ENCODE data around the gene WDR82.

The WDR82 gene

GRCh38 chr3:52221141-52221562 is 57.3 kb downstream of the WDR82 start:
- DNase-seq, result no peak

- peak; percentile 58 to 60 for DNase-seq
These were observed 57.9 kb downstream of the WDR82 start for GRCh38 chr3:52220380-52221026.

- no peak for DNase-seq
These were observed 59.4 kb downstream of the WDR82 start for GRCh38 chr3:52218937-52219650.

GRCh38 chr3:52218454-52218853 is 60.0 kb downstream of the WDR82 start:
- no peak for DNase-seq

- DNase-seq, result no peak
These were observed 60.4 kb downstream of the WDR82 start for GRCh38 chr3:52218026-52218425.

GRCh38 chr3:52217409-52217805 is 61.0 kb downstream of the WDR82 start:
- DNase-seq, result no peak

GRCh38 chr3:52216585-52217408 is 61.7 kb downstream of the WDR82 start:
- DNase-seq, result peak; percentile 72 to 79

- DNase-seq, result no peak
These were observed 63.1 kb downstream of the WDR82 start for GRCh38 chr3:52215351-52215750.

- DNase-seq, result no peak
These were observed 64.5 kb downstream of the WDR82 start for GRCh38 chr3:52213901-52214300.

- no peak for DNase-seq
These were observed 65.4 kb downstream of the WDR82 start for GRCh38 chr3:52213005-52213404.

- DNase-seq, result no peak
These were observed 67.1 kb downstream of the WDR82 start for GRCh38 chr3:52211268-52211891.

GRCh38 chr3:52210550-52211046 is 67.9 kb downstream of the WDR82 start:
- peak; percentile 14 to 22 for DNase-seq

GRCh38 chr3:52210037-52210436 is 68.4 kb downstream of the WDR82 start:
- DNase-seq, result no peak

GRCh38 chr3:52208556-52208955 is 69.9 kb downstream of the WDR82 start:
- no peak for DNase-seq

GRCh38 chr3:52205727-52206372 is 72.6 kb downstream of the WDR82 start:
- DNase-seq, result no peak
